NCI-H146 treated with DMSO at 0.1 percent for 48 hours (cell line): ENCODE measurements around the gene BCR.

Experiments
- DNase-seq: peaks from one replicate; lab custom pipeline; 2025; ENCODE audit not compliant: unreplicated experiment; lab: John Stamatoyannopoulos, UW

BCR gene

GRCh38 chr22:23258826-23259170 lies 78.5 kb downstream of the BCR start:
- DNase-seq: no peak

GRCh38 chr22:23259916-23260644 lies 79.8 kb downstream of the BCR start:
- DNase-seq: no peak

- no peak for DNase-seq
Observed at GRCh38 chr22:23260645-23261581, 80.6 kb downstream of the BCR start.

GRCh38 chr22:23261900-23262450 lies 81.7 kb downstream of the BCR start:
- DNase-seq: no peak

GRCh38 chr22:23262518-23263332 lies 82.4 kb downstream of the BCR start:
- DNase-seq: no peak

GRCh38 chr22:23263651-23264555 lies 83.6 kb downstream of the BCR start:
- DNase-seq: no peak

- DNase-seq: no peak
Observed at GRCh38 chr22:23264610-23265367, 84.5 kb downstream of the BCR start.

- no peak for DNase-seq
Observed at GRCh38 chr22:23265368-23265700, 85.0 kb downstream of the BCR start.

GRCh38 chr22:23266780-23267179 lies 86.5 kb downstream of the BCR start:
- DNase-seq: no peak

- DNase-seq: no peak
Observed at GRCh38 chr22:23267226-23268043, 87.1 kb downstream of the BCR start.

GRCh38 chr22:23268139-23268712 lies 87.9 kb downstream of the BCR start:
- DNase-seq: no peak

GRCh38 chr22:23268877-23269276 lies 88.6 kb downstream of the BCR start:
- no peak for DNase-seq

GRCh38 chr22:23269441-23270211 lies 89.3 kb downstream of the BCR start:
- no peak for DNase-seq

- DNase-seq: no peak
Observed at GRCh38 chr22:23270212-23270733, 90.0 kb downstream of the BCR start.

- DNase-seq: no peak
Observed at GRCh38 chr22:23270798-23271596, 90.7 kb downstream of the BCR start.

GRCh38 chr22:23271597-23271908 lies 91.2 kb downstream of the BCR start:
- no peak for DNase-seq

- no peak for DNase-seq
Observed at GRCh38 chr22:23272371-23272770, 92.1 kb downstream of the BCR start.
